Aorta (tissue), 5 donors: ENCODE data around the gene DOCK3. TPM values are rescaled to one million over a fixed set of nuclear protein-coding genes. Genes with fewer than 3 reads are reported as not detected.
"Not testable (repeated sequence)": the region's sequence is repeated elsewhere in the genome, so short reads cannot be mapped to it uniquely, and the experiment has no call there.

Source experiments
- ATAC-seq: fragments of 200-7000 bp; cut with Tn5 transposase; one replicate; pipeline ENCODE4 v1.9.1; 2022; ENCODE audit warnings: moderate library complexity; ENCODE audit not compliant: low FRiP score
- DNase-seq, 2 donors: peaks; one replicate each; pipeline ENCODE4 v3.0.0-alpha.2; 2020
- H3K27ac ChIP-seq, 2 donors: one replicate each; pipeline ENCODE4 v1.5.1; 2013; ENCODE audit warnings: low read length in 2 of 2, mild to moderate bottlenecking in 2 of 2, moderate library complexity in 2 of 2, control low read depth in 1 of 2, inconsistent platforms in 1 of 2, low read depth in 1 of 2
- H3K27me3 ChIP-seq, 2 donors: one replicate each; pipeline ENCODE4 v1.6.1; 2013; ENCODE audit warnings: control low read depth in 1 of 2, low read length in 1 of 2, mild to moderate bottlenecking in 1 of 2, moderate library complexity in 1 of 2; ENCODE audit not compliant: insufficient read depth in 2 of 2, control insufficient read depth in 1 of 2
- H3K36me3 ChIP-seq, 2 donors: one replicate each; pipeline ENCODE4 v1.6.1; 2013; ENCODE audit warnings: control low read depth in 1 of 2, low read length in 1 of 2, mild to moderate bottlenecking in 1 of 2; ENCODE audit not compliant: insufficient read depth in 2 of 2, control insufficient read depth in 1 of 2
- H3K4me1 ChIP-seq, 2 donors: one replicate each; pipeline ENCODE4 v1.6.1; 2013; ENCODE audit warnings: low read length in 2 of 2, control low read depth in 1 of 2, mild to moderate bottlenecking in 1 of 2, moderate library complexity in 1 of 2; ENCODE audit not compliant: insufficient read depth in 2 of 2, control insufficient read depth in 1 of 2
- H3K4me3 ChIP-seq, 2 donors: one replicate each; pipeline ENCODE4 v1.5.1; 2013; ENCODE audit warnings: low read length in 2 of 2, control low read depth in 1 of 2, mild to moderate bottlenecking in 1 of 2
- H3K9me3 ChIP-seq: one replicate; pipeline ENCODE4 v1.6.1; 2013; ENCODE audit warnings: mild to moderate bottlenecking, low read length; ENCODE audit not compliant: control insufficient read depth
- WGBS, 2 donors: extraction: QIAGEN DNeasy Blood & Tissue Kit; methylation state at CpG; one replicate each; pipeline ENCODE4 v1.1.7; 2013; 5-methylcytosine and 5-hydroxymethylcytosine counted together
- intact Hi-C, 2 donors: fragments of 100-400 bp; cut with DNase I; formaldehyde crosslinking; loops; one replicate each; pipeline versions ENCODE4 v1.14.2 to v1.15.0; 2022
- polyA plus RNA-seq, 2 donors: library from polyadenylated mRNA; stranded (reverse); fragments of 200-250 nt; gene quantifications; one replicate each; pipeline ENCODE4 v1.2.3, GENCODE V29; 2013
- total RNA-seq, 2 donors: library from RNA; stranded (reverse); fragmentation: NEBNext Ultra II Directional; extraction: Animal tissue kit (Norgen Biotek cat#: 25700); gene quantifications; one replicate each; pipeline ENCODE4 v1.2.1, GENCODE V29; 2021
- donor health status: healthy with polysubstance abuse.
- donor health status: Bipolar disorder and iron deficiency.
- donor health status: DM: no; HTN: no; CAD: no.
- donor health status: DM: no; HTN: no; CAD: no.
- donor health status: DM: yes; HTN: yes; CAD: no.

The DOCK3 gene
- total and polyA plus RNA-seq, 4 donors, result 0.31 to 0.97 (median 0.55) TPM

DNA sequence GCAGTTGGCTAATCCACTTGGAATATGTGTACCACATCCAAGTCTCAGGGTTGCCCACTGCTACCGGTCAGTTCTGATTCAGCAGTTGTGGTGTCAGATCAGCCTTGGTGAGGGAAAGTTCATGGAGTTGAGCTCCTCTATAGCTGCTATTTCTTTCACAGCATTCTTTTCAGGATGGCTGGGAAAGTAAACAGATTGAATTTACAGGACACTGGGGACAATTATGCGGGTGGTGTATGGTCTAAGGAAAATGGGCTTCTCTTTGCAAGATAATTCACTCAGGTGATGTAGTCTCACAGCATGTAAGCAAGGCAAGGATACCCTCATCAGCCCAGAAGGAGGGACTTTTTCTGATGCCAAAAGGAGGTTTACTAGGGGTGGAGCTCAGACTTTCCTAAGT lies 249.9 kb downstream of the DOCK3 start:
- no peak for DNase-seq
- intact Hi-C loops, result no loop called here
- 49 to 65% methylated on average over 2 of the region's 2 CpGs for WGBS, 2 donors

DNA sequence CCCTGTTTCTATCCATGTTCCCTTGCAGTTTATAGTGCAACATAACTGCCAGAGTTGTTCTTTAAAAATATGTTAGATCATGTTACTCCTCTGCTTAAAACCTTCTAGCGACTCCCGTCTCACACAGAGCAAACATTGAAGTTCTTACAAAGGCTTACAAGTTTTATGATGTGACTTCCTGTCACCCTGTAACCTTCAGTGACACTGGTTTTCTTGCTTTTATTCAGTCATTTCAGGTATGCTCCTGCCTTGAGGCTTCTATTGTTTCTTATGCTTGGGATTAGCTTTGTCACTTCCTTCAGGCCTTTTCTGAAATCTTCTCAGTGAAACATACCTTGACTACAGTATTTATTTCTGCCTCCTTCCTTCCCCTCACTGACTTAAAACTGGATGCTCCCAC lies 252.1 kb downstream of the DOCK3 start:
- Histone ChIP-seq H3K9me3 (peaks cover 4% of the 10 kb centered on the region), H3K4me1 (no peaks in the 10 kb centered on the region), H3K27ac (no peak overlapping the region), H3K4me3 (no peak overlapping the region), H3K27me3 (no peaks in the 10 kb centered on the region), H3K36me3 (no peaks in the 10 kb centered on the region)
- no peak for DNase-seq
- intact Hi-C loops, result no loop called here
- 25 to 29% methylated on average over 2 of the region's 2 CpGs for WGBS, 2 donors
- ATAC-seq, result no peak

More for the DNA sequence above, 249.9 kb downstream of the DOCK3 start:
- ATAC-seq, result no peak
- no peak overlapping the region for H3K4me3 ChIP-seq
- H3K27ac ChIP-seq, result no peak overlapping the region
- H3K27me3 ChIP-seq, result no peaks in the 10 kb centered on the region
- peaks cover 4% of the 10 kb centered on the region for H3K9me3 ChIP-seq
- no peaks in the 10 kb centered on the region for H3K36me3 ChIP-seq
- no peaks in the 10 kb centered on the region for H3K4me1 ChIP-seq

DNA sequence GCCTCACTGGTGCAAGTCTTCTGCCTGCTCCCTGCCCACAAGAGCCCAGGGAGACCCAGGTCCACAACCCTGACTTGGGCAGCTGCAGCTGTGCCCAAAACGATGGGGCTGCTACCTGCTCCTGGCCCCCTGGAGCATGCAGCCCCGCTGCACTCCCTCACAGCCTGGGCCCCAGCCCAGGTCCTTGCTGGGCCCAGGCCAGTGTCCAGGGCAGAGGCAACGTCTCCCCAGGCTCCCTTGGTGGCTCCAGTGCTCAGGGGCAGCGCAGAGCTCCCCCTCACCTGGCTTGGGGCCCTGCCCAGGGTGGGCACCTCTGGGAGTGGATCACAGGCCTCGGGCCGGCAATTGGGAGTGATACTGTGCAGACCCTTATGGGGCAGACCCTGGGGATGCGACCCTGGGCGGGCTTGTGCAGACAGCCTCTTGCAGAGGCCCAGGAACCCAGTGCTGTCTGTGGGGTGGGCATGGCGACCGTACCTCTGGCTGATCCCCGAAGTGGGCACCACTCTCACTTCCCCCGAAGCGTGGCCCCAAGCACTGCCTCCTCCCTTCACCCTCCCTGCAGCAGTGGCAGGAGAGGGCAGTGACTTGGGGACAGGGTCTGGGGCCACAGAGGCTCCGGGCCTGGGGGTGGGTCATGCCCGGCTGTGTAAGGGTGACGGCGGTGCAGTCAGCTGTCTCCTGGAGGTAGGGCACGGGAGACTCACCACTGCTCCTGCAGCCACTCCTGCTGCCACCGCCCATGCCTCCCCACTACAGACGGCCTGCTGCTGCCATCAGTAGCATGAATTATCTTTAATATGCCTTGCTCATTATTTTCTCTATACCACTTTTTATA lies 255.9 kb downstream of the DOCK3 start:
- H3K27ac ChIP-seq, result no peak overlapping the region
- intact Hi-C loops, result no loop called here
- H3K9me3 ChIP-seq, result no peaks in the 10 kb centered on the region
- H3K4me3 ChIP-seq, result no peak overlapping the region
- no peaks in the 10 kb centered on the region for H3K4me1 ChIP-seq
- H3K27me3 ChIP-seq, result no peaks in the 10 kb centered on the region
- no peaks in the 10 kb centered on the region for H3K36me3 ChIP-seq
- peak; percentile 19 for ATAC-seq
- DNase-seq, result no peak
- 81 to 90% methylated on average over 19 to 20 of the region's 20 CpGs for WGBS, 2 donors

DNA sequence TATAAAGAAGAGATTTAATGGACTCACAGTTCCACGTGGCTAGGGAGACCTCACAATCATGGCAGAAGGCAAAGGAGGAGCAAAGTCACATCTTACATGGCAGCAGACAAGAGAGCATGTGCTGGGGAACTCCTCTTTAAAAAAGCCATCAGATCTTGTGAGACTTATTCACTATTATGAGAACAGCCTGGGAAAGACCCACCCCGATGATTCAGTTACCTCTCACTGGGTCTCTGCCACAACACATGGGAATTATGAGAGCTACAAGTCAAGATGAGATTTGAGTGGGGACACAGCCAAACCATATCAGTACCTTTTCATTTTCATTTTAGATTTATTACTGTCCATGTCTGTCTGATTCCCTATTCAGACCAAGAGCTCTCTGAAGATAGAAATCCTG lies 258.2 kb downstream of the DOCK3 start:
- H3K4me3 ChIP-seq, intact Hi-C loops, H3K36me3 ChIP-seq, H3K4me1 ChIP-seq, ATAC-seq, DNase-seq, H3K9me3 ChIP-seq, H3K27ac ChIP-seq, H3K27me3 ChIP-seq: not testable (repeated sequence)
- 62 to 66% methylated on average over 2 of the region's 2 CpGs for WGBS, 2 donors

DNA sequence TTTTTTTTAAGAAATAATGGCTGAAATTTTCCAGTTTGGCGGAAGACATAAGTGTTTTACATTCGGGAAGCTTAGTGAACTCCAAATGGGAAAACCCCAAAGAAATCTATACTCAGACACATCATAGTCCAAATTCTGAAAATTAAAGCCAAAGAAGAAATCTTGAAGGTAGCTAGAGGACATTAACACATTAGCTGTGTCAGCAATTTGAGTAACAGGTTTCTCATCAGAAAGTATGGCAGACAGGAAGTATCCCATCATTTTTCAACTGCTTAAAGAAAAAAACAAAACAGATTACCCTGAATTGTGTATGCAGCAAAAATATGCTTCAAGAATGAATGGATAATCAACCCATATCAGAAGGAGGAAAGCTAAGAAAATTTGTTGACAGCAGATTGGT lies 261.7 kb downstream of the DOCK3 start:
- Histone ChIP-seq H3K27ac (no peak overlapping the region), H3K4me1 (no peaks in the 10 kb centered on the region), H3K36me3 (no peaks in the 10 kb centered on the region), H3K4me3 (no peak overlapping the region), H3K27me3 (no peaks in the 10 kb centered on the region), H3K9me3 (no peaks in the 10 kb centered on the region)
- DNase-seq (no peak), ATAC-seq (no peak)
- WGBS, 2 donors, result 90 to 94% methylated on average over 2 of the region's 2 CpGs
- intact Hi-C loops, result no loop called here

DNA sequence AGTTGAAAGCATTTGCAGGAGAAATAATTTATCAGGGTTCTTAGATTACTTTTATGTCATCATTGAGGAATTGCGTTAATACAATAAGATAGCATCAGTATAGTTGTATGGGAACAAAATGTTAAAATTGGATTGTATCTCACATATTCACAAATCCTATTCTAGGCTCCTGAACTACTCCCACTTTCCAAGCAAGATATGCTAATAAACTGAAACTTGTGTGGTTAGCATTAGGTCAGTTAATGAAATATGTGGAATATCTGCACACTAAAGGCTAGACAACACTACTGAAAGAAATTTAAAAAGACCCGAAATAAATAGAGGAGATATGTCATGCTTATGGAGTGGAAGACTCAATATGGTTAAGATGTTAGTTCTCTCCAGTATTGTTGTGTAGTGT lies 272.7 kb downstream of the DOCK3 start:
- no peak overlapping the region for H3K27ac ChIP-seq
- H3K9me3 ChIP-seq, result no peaks in the 10 kb centered on the region
- H3K4me1 ChIP-seq, result no peaks in the 10 kb centered on the region
- intact Hi-C loops, result no loop called here
- ATAC-seq, result no peak
- no peak overlapping the region for H3K4me3 ChIP-seq
- H3K36me3 ChIP-seq, result no peaks in the 10 kb centered on the region
- DNase-seq, result no peak
- WGBS, 2 donors, result 91 to 93% methylated on average over 2 of the region's 2 CpGs
- no peaks in the 10 kb centered on the region for H3K27me3 ChIP-seq

DNA sequence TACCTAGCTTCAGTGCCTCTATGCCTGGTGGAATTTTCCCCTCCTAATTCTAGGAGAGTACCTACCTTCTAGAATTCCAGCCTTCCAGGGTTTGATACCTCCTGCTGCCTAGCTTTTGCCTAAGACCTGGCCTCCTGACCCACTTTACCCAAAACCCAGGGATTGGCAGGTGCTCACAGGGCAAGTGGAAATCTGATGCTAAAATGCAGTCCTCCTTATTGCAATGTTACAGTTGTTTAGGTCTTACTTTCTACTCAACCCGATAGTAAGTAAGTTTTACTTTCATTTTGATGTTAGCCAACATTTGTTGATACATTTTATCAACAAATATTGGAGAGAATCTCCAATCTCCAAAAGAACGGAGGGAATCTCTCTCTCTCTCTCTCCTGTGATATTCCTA lies 275.9 kb downstream of the DOCK3 start:
- no peaks in the 10 kb centered on the region for H3K4me1 ChIP-seq
- H3K9me3 ChIP-seq, result no peaks in the 10 kb centered on the region
- ATAC-seq, result no peak
- no peaks in the 10 kb centered on the region for H3K36me3 ChIP-seq
- H3K4me3 ChIP-seq, result no peak overlapping the region
- WGBS, 2 donors, result 61 to 63% methylated on average over 2 of the region's 2 CpGs
- DNase-seq, result no peak
- H3K27me3 ChIP-seq, result no peaks in the 10 kb centered on the region
- intact Hi-C loops, result no loop called here
- H3K27ac ChIP-seq, result no peak overlapping the region

DNA sequence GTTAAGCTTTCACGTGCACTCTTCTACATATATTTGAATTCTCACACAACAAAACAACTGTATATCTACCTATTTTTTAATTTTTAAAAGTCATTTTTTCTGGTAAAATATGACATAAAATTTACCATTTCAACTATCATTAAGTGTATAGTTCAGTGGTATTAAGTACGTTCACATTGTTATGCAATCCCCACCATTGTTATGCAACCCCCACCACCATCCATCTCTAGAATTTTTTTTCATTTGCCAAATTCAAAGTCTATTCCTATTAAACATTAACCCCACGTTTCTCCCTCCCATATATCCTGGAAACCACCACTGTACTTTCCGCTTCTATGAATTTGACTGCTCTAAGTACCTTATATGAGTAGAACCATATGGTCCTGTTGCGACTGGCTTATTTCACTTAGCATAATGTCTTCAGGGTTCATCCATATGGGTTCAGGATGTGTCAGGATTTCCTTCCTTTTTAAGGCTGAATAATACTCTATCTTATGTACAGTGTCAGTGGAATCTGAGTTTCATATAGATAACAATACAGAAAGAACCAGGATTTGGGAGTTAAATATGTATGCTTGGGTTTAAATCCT lies 279.2 kb downstream of the DOCK3 start:
- Histone ChIP-seq H3K27me3 (no peaks in the 10 kb centered on the region), H3K9me3 (no peaks in the 10 kb centered on the region), H3K36me3 (no peaks in the 10 kb centered on the region), H3K27ac (no peak overlapping the region), H3K4me1 (no peaks in the 10 kb centered on the region), H3K4me3 (no peak overlapping the region)
- 74 to 75% methylated on average over 5 of the region's 5 CpGs for WGBS, 2 donors
- intact Hi-C loops, result no loop called here
- DNase-seq (no peak), ATAC-seq (no peak)

DNA sequence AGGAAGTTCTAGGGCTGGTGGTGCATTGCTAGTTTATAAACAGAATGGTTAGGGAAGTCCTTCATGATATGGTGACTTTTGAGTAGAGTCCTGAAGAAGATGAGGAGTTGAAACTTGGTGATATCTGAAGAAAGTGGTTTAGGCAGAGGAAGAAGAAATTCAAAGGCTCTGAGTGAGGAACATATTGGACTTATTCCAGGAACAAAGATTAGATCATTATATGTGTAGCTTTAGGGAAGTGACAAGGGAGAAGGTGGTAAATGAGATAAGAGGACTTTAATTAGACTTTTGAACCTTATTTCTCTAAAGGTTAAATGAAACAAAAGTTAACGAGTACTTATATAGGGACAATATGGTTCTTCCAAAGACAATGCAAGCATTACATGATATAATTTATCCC lies 286.7 kb downstream of the DOCK3 start:
- Histone ChIP-seq H3K27me3 (no peaks in the 10 kb centered on the region), H3K4me1 (no peaks in the 10 kb centered on the region), H3K4me3 (no peak overlapping the region), H3K9me3 (no peaks in the 10 kb centered on the region), H3K27ac (no peak overlapping the region), H3K36me3 (no peaks in the 10 kb centered on the region)
- ATAC-seq (no peak), DNase-seq (no peak)
- intact Hi-C loops, result no loop called here
- WGBS, 2 donors, result 89 to 93% methylated on average over 1 of the region's 1 CpG
